Keratinocyte (primary cell): ENCODE results near the gene SMIM32. TPM values are rescaled to one million over a fixed set of nuclear protein-coding genes. Genes with fewer than 3 reads are reported as not detected.

Experiments used
- DNase-seq: peaks from one replicate; pipeline ENCODE4 v3.0.0-alpha.2; 2011; ENCODE audit warnings: low read depth, missing footprints, low spot score
- FAIRE-seq: peaks from 2 replicates; lab custom pipeline; 2011; peaks lifted over from hg19 to GRCh38; lab: Jason Lieb, UNC
- H2AFZ ChIP-seq: 2 replicates; pipeline ENCODE4 v1.6.0; 2012; ENCODE audit warnings: low read length, control low read depth, inconsistent platforms; ENCODE audit not compliant: control insufficient read depth
- H3K27ac ChIP-seq: 2 replicates; pipeline ENCODE4 v1.5.1; 2011; ENCODE audit warnings: low read length; ENCODE audit not compliant: control insufficient read depth, insufficient read depth
- H3K27me3 ChIP-seq: 3 replicates; pipeline ENCODE4 v1.6.0; 2011; ENCODE audit warnings: low read length; ENCODE audit not compliant: control insufficient read depth, insufficient read depth; ENCODE audit errors: extremely low read depth
- H3K36me3 ChIP-seq, 2 experiments: 2 replicates in 1 of 2; 3 replicates in 1 of 2; pipeline ENCODE4 v1.5.1; 2011; ENCODE audit warnings: low read length in 2 of 2, mild to moderate bottlenecking in 1 of 2; ENCODE audit not compliant: control insufficient read depth in 2 of 2, insufficient read depth in 2 of 2; ENCODE audit errors: extremely low read depth in 1 of 2
- H3K4me1 ChIP-seq: 3 replicates; pipeline ENCODE4 v1.5.1; 2011; ENCODE audit warnings: low read length; ENCODE audit not compliant: control insufficient read depth, insufficient read depth; ENCODE audit errors: extremely low read depth
- H3K4me2 ChIP-seq: 3 replicates; pipeline ENCODE4 v1.6.0; 2011; ENCODE audit warnings: low read depth, low read length; ENCODE audit not compliant: control insufficient read depth, insufficient read depth; ENCODE audit errors: extremely low read depth
- H3K4me3 ChIP-seq, 3 experiments: fragments of 200-600 bp in 1 of 3; sonication (generic) in 1 of 3; 2 replicates in 2 of 3; 3 replicates in 1 of 3; pipeline ENCODE4 v1.5.1; 2011 to 2016; ENCODE audit warnings: low read length in 3 of 3, mild to moderate bottlenecking in 3 of 3, control low read depth in 2 of 3, inconsistent platforms in 1 of 3, low read depth in 1 of 3, mixed read lengths in 1 of 3, mixed run types in 1 of 3, moderate library complexity in 1 of 3; ENCODE audit not compliant: control insufficient read depth in 2 of 3, insufficient read depth in 2 of 3; ENCODE audit errors: extremely low read depth in 1 of 3
- H3K79me2 ChIP-seq: 2 replicates; pipeline ENCODE4 v1.6.0; 2012; ENCODE audit warnings: low read length; ENCODE audit not compliant: control insufficient read depth, insufficient read depth
- H3K9ac ChIP-seq: 3 replicates; pipeline ENCODE4 v1.6.0; 2011; ENCODE audit warnings: low read length; ENCODE audit not compliant: control insufficient read depth, insufficient read depth; ENCODE audit errors: extremely low read depth
- H3K9me1 ChIP-seq: 3 replicates; pipeline ENCODE4 v1.6.0; 2011; ENCODE audit warnings: low read length; ENCODE audit not compliant: control insufficient read depth, insufficient read depth; ENCODE audit errors: extremely low read depth
- H3K9me3 ChIP-seq: 2 replicates; pipeline ENCODE4 v1.5.1; 2012; ENCODE audit warnings: low read depth, low read length; ENCODE audit not compliant: control insufficient read depth
- H4K20me1 ChIP-seq: 3 replicates; pipeline ENCODE4 v1.6.0; 2011; ENCODE audit warnings: low read length; ENCODE audit not compliant: control insufficient read depth, insufficient read depth; ENCODE audit errors: extremely low read depth
- EZH2 ChIP-seq: IDR thresholded peaks from one replicate; pipeline ENCODE4 v1.6.1; 2012; ENCODE audit warnings: inconsistent platforms, mild to moderate bottlenecking, low read length, moderate library complexity
- dilution Hi-C: fragments of 300-500 bp; cut with MboI; formaldehyde crosslinking; loops from one replicate; pipeline ENCODE4 v1.7.0; 2020; ENCODE audit warnings: low sequenced_read_pairs; ENCODE audit not compliant: extremely low pct_ligation_motif_present
- polyA plus RNA-seq, 5 experiments: library from polyadenylated mRNA; depleted of rRNA in 3 of 5; stranded (reverse) in 3 of 5; stranded (forward) in 1 of 5; unstranded in 1 of 5; fragments of >200 nt; gene quantifications; 1 replicate in 1 of 5; 2 replicates in 3 of 5; 3 replicates in 1 of 5; pipeline versions ENCODE4 v1.2.1 to v1.2.3, GENCODE V29; 2011 to 2012; ENCODE audit warnings: missing spikeins in 2 of 5, low read depth in 1 of 5, low replicate concordance in 1 of 5
- TF ChIP-seq, protein P1 (sequence below), 3 experiments: IDR thresholded peaks in 1 of 3; conservative IDR thresholded peaks in 1 of 3; optimal IDR thresholded peaks in 1 of 3; 2 replicates in 2 of 3; 3 replicates in 1 of 3; pipeline versions ENCODE3 to v1.5.1; 2011; ENCODE audit warnings: low read length in 3 of 3, mild to moderate bottlenecking in 3 of 3, moderate library complexity in 2 of 3, control low read depth in 1 of 3, inconsistent platforms in 1 of 3; ENCODE audit not compliant: insufficient read depth in 2 of 3; ENCODE audit errors: extremely low read depth in 1 of 3

SMIM32 gene
- polyA plus RNA-seq, 1 donor (not counting 4 experiments of a cell fraction or from before 2014, with no cell fraction given), result not detected

DNA sequence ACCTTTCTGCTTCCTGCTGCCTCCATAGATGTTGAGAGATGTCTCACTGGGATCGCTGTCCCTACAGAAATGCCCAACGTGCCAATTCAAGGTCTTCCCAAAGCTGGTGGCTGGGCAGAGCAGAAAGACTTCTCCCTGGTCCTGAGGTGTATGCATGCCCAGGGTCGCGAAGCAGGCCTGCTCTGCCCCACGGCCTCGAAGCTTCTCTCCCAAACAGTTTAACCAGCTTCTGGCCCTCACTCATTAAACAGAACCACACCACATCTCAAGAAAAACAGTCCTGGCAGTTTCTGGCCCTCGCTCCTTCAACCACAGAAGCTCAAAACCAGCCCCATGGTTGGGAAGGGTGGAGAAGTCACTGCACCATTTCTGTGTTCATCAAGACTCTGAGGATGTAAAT is 14.7 kb upstream of the SMIM32 start:
- Histone ChIP-seq H3K79me2 (no peaks in the 10 kb centered on the region), H3K27me3 (peaks cover 9% of the 10 kb centered on the region), H3K4me1 (no peaks in the 10 kb centered on the region), H2AFZ (no peak overlapping the region), H3K27ac (no peak overlapping the region), H3K36me3 (no peaks in the 10 kb centered on the region), H3K9ac (no peak overlapping the region), H3K9me1 (no peaks in the 10 kb centered on the region), H3K4me3 (no peak overlapping the region), H3K4me2 (no peak overlapping the region), H3K9me3 (no peaks in the 10 kb centered on the region), H4K20me1 (no peaks in the 10 kb centered on the region)
- FAIRE-seq (no peak), DNase-seq (no peak)
- dilution Hi-C loops, result no loop called here
- TF ChIP-seq EZH2, result no peak

DNA sequence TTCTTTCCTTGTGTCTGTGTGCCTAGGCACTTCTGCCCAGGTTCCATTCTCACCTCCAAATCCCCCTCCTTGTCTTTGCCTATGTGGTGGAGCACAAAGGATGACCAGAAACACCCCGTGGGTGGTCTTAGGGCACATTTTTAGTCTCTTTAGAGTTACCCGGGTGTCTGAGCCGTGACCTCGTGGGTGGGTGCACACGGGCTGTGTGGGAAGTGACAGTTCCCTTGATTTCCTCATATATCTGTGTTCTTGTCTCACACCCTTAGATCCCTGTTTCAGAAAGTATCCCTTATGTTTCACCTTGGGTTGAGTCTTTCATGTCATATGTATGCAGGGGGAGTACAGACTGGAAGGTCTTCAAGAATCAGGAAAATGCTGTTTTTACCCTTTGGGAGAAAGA is 13.4 kb upstream of the SMIM32 start:
- Histone ChIP-seq H3K4me2 (no peak overlapping the region), H3K4me3 (no peak overlapping the region), H3K79me2 (no peaks in the 10 kb centered on the region), H2AFZ (no peak overlapping the region), H3K9ac (no peak overlapping the region), H3K27ac (no peak overlapping the region), H3K9me3 (no peaks in the 10 kb centered on the region), H3K27me3 (peaks cover 9% of the 10 kb centered on the region), H3K4me1 (no peaks in the 10 kb centered on the region), H4K20me1 (no peaks in the 10 kb centered on the region), H3K36me3 (no peaks in the 10 kb centered on the region), H3K9me1 (no peaks in the 10 kb centered on the region)
- no peak for TF ChIP-seq EZH2
- TF ChIP-seq, protein P1, sequence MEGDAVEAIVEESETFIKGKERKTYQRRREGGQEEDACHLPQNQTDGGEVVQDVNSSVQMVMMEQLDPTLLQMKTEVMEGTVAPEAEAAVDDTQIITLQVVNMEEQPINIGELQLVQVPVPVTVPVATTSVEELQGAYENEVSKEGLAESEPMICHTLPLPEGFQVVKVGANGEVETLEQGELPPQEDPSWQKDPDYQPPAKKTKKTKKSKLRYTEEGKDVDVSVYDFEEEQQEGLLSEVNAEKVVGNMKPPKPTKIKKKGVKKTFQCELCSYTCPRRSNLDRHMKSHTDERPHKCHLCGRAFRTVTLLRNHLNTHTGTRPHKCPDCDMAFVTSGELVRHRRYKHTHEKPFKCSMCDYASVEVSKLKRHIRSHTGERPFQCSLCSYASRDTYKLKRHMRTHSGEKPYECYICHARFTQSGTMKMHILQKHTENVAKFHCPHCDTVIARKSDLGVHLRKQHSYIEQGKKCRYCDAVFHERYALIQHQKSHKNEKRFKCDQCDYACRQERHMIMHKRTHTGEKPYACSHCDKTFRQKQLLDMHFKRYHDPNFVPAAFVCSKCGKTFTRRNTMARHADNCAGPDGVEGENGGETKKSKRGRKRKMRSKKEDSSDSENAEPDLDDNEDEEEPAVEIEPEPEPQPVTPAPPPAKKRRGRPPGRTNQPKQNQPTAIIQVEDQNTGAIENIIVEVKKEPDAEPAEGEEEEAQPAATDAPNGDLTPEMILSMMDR (optimal IDR thresholded peaks at IDR 0.05 in 1 of 3, IDR thresholded peaks at IDR 0.05 in 1 of 3, conservative IDR thresholded peaks at IDR 0.05 in 1 of 3; ENCODE audit: extremely low read depth in 1 of 3, insufficient read depth in 2 of 3, low read length in 3 of 3), result no peak
- DNase-seq (no peak), FAIRE-seq (no peak)
- dilution Hi-C loops, result no loop called here

DNA sequence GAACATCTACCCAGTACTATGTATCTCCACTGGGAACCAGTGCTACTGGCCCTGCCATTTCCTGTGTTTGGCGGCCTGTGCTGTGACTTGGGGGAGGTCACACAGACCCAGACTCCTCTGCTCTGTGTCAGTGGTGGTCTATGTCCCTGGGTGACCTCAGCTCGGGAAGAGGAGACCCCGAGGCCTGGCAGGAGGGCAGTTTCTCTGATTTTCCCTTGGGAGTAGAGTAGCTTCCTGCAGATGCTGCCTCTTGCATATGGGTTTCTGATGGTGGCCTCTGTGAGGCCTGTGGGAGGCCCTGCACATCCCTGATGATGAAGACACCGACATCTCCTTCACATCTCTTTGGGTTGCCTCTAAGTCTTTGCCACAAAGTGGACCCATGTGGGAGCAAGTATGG is 13.0 kb upstream of the SMIM32 start:
- no peak overlapping the region for H2AFZ ChIP-seq
- no peak for FAIRE-seq
- no peaks in the 10 kb centered on the region for H3K9me1 ChIP-seq
- no peaks in the 10 kb centered on the region for H3K9me3 ChIP-seq
- dilution Hi-C loops, result no loop called here
- H4K20me1 ChIP-seq, result no peaks in the 10 kb centered on the region
- no peak overlapping the region for H3K4me2 ChIP-seq
- peaks cover 9% of the 10 kb centered on the region for H3K27me3 ChIP-seq
- no peaks in the 10 kb centered on the region for H3K79me2 ChIP-seq
- TF ChIP-seq EZH2, result no peak
- TF ChIP-seq, protein P1 (optimal IDR thresholded peaks at IDR 0.05 in 1 of 3, IDR thresholded peaks at IDR 0.05 in 1 of 3, conservative IDR thresholded peaks at IDR 0.05 in 1 of 3; ENCODE audit: extremely low read depth in 1 of 3, insufficient read depth in 2 of 3, low read length in 3 of 3), result no peak
- DNase-seq, result no peak
- H3K27ac ChIP-seq, result no peak overlapping the region
- no peaks in the 10 kb centered on the region for H3K36me3 ChIP-seq
- no peak overlapping the region for H3K4me3 ChIP-seq
- H3K9ac ChIP-seq, result no peak overlapping the region
- H3K4me1 ChIP-seq, result no peaks in the 10 kb centered on the region
